PC-3 (cell line): ENCODE measurements around the gene THADA. TPM values are rescaled to one million over a fixed set of nuclear protein-coding genes. Genes with fewer than 3 reads are reported as not detected.

ENCODE experiments used
- ATAC-seq: fragments of 200-7000 bp; cut with Tn5 transposase; 2 replicates; pipeline ENCODE4 v1.9.1; 2020; ENCODE audit warnings: mild to moderate bottlenecking, moderate library complexity
- BruUV-seq: library from RNA; stranded (reverse); fragments of 400-500 nt; replicated peaks from 2 replicates; lab custom pipeline; 2021; lab: Mats Ljungman, UMichigan
- CTCF ChIA-PET: fragments of 300-600 bp; sonication (Branson Sonifier 250); formaldehyde crosslinking; loops from one replicate; lab custom pipeline; 2022; ENCODE audit warnings: antibody characterized with exemption; lab: Charles Lee
- POLR2A ChIA-PET: fragments of 300-600 bp; sonication (Branson Sonifier 250); formaldehyde crosslinking; loops from one replicate; lab custom pipeline; 2022; ENCODE audit warnings: antibody characterized with exemption; ENCODE audit not compliant: unreplicated experiment; lab: Charles Lee
- DNase-seq: peaks from one replicate; pipeline ENCODE4 v3.0.0-alpha.2; 2015
- H2AFZ ChIP-seq: fragments of 300-600 bp; sonication (generic); 2 replicates; pipeline ENCODE4 v1.6.0; 2016; ENCODE audit warnings: antibody characterized with exemption, low read length
- H3F3A ChIP-seq: fragments of 300-600 bp; sonication (generic); one replicate; pipeline ENCODE4 v1.6.0; 2017; ENCODE audit warnings: antibody characterized with exemption, low read length, control low read depth, mild to moderate bottlenecking; ENCODE audit not compliant: unreplicated experiment
- H3K27ac ChIP-seq: fragments of 300-600 bp; sonication (generic); 2 replicates; pipeline ENCODE4 v1.5.1; 2016; ENCODE audit warnings: mild to moderate bottlenecking, low read length
- H3K27me3 ChIP-seq: fragments of 300-600 bp; sonication (generic); 2 replicates; pipeline ENCODE4 v1.6.1; 2016; ENCODE audit warnings: low read length, mixed read lengths
- H3K36me3 ChIP-seq: fragments of 300-600 bp; sonication (generic); 2 replicates; pipeline ENCODE4 v1.6.1; 2016; ENCODE audit warnings: low read depth, mixed run types, low read length, mixed read lengths
- H3K4me1 ChIP-seq: fragments of 300-600 bp; sonication (generic); 2 replicates; pipeline ENCODE4 v1.5.1; 2016; ENCODE audit warnings: low read length; ENCODE audit not compliant: insufficient read depth
- H3K4me2 ChIP-seq: fragments of 300-600 bp; sonication (generic); 2 replicates; pipeline ENCODE4 v1.6.0; 2016; ENCODE audit warnings: low read length
- H3K4me3 ChIP-seq: fragments of 300-600 bp; sonication (generic); 2 replicates; pipeline ENCODE4 v1.5.1; 2016; ENCODE audit warnings: mild to moderate bottlenecking, low read length, mixed read lengths
- H3K79me2 ChIP-seq: fragments of 300-600 bp; sonication (generic); 2 replicates; pipeline ENCODE4 v1.6.1; 2017; ENCODE audit warnings: low read length, mixed read lengths
- H3K9ac ChIP-seq: fragments of 300-600 bp; sonication (generic); 2 replicates; pipeline ENCODE4 v1.6.0; 2016; ENCODE audit warnings: mild to moderate bottlenecking, low read length
- H3K9me2 ChIP-seq: fragments of 300-600 bp; sonication (generic); replicated peaks from 2 replicates; pipeline ENCODE4 v1.6.1; 2016; ENCODE audit warnings: mixed run types, low read length, mixed read lengths
- H3K9me3 ChIP-seq: fragments of 300-600 bp; sonication (generic); 2 replicates; pipeline ENCODE4 v1.6.1; 2016; ENCODE audit warnings: low read length, mixed read lengths
- H4K20me1 ChIP-seq: fragments of 300-600 bp; sonication (generic); 2 replicates; pipeline ENCODE4 v1.6.1; 2016; ENCODE audit warnings: low read length, mixed read lengths
- EZH2 ChIP-seq: fragments of 300-600 bp; sonication (generic); IDR thresholded peaks from one replicate; pipeline ENCODE4 v1.6.1; 2017; ENCODE audit warnings: antibody characterized with exemption, mild to moderate bottlenecking, low read length; ENCODE audit not compliant: unreplicated experiment
- EZH2phosphoT487 ChIP-seq: fragments of 300-600 bp; sonication (generic); IDR thresholded peaks from 2 replicates; pipeline ENCODE4 v1.6.1; 2018; ENCODE audit warnings: mild to moderate bottlenecking, antibody characterized with exemption, low read length, borderline replicate concordance
- intact Hi-C: fragments of 100-400 bp; cut with micrococcal nuclease; formaldehyde crosslinking; loops from 2 replicates; pipeline ENCODE4 v1.9.0; 2023
- total RNA-seq: library from RNA; depleted of rRNA; stranded (reverse); fragments of >200 nt; gene quantifications from 2 replicates; pipeline ENCODE4 v1.2.3, GENCODE V29; 2014
- TF ChIP-seq, protein P1 (sequence below): fragments of 300-600 bp; sonication (generic); conservative IDR thresholded peaks from 2 replicates; pipeline ENCODE4 v1.5.1; 2017; ENCODE audit warnings: antibody characterized with exemption, low read depth, mild to moderate bottlenecking, low read length

The THADA gene
- total RNA-seq, 1 experiment from 2014 or later = 33.6 TPM

DNA sequence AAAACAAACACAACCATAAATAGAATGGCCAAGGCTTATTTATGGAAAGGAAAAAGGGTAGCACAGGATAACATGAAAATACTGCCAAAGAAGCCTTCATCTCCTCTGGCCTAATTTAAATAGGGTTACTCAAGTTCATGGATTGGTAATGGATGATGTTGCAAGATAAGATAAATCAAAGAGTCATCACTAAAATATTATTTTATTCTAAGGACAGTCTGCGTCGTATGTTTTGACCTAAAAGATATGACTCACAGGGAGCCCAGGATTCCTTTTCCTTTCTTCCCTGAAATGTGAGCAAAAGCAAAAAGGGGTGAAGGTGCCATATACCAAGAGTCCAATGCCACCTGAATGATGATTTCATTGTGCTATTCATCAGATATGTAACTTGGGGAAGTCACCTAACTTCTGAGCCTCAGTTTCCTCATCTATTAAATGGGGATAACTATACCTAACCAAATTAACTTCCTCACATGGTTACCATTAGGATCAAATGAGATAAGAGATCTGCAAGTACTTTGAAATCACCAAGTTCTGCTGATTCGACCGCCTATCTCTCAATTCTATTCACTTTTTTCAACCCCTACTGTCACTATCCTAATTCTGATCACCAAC is 137.7 kb downstream of the THADA start:
- Histone ChIP-seq H3K9me3 (no peaks in the 10 kb centered on the region), H3K4me3 (no peak overlapping the region), H2AFZ (no peak overlapping the region), H3K9ac (no peak overlapping the region), H3K4me1 (peaks cover 68% of the 10 kb centered on the region), H3K27me3 (no peaks in the 10 kb centered on the region), H3K79me2 (no peaks in the 10 kb centered on the region), H3K4me2 (peak overlapping the region; percentile 23), H3K27ac (peak overlapping the region; percentile 39), H3K36me3 (no peaks in the 10 kb centered on the region), H4K20me1 (no peaks in the 10 kb centered on the region), H3K9me2 (no peaks in the 10 kb centered on the region), H3F3A (no peaks in the 10 kb centered on the region)
- BruUV-seq = no TSS peak
- ChIA-PET POLR2A (no interaction called here), CTCF (no interaction called here)
- ATAC-seq (no peak), DNase-seq (peak; percentile 72)
- intact Hi-C loops = no loop called here
- TF ChIP-seq, protein P1, sequence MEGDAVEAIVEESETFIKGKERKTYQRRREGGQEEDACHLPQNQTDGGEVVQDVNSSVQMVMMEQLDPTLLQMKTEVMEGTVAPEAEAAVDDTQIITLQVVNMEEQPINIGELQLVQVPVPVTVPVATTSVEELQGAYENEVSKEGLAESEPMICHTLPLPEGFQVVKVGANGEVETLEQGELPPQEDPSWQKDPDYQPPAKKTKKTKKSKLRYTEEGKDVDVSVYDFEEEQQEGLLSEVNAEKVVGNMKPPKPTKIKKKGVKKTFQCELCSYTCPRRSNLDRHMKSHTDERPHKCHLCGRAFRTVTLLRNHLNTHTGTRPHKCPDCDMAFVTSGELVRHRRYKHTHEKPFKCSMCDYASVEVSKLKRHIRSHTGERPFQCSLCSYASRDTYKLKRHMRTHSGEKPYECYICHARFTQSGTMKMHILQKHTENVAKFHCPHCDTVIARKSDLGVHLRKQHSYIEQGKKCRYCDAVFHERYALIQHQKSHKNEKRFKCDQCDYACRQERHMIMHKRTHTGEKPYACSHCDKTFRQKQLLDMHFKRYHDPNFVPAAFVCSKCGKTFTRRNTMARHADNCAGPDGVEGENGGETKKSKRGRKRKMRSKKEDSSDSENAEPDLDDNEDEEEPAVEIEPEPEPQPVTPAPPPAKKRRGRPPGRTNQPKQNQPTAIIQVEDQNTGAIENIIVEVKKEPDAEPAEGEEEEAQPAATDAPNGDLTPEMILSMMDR = no peak
- TF ChIP-seq EZH2phosphoT487 = no peak
- no peak for TF ChIP-seq EZH2

DNA sequence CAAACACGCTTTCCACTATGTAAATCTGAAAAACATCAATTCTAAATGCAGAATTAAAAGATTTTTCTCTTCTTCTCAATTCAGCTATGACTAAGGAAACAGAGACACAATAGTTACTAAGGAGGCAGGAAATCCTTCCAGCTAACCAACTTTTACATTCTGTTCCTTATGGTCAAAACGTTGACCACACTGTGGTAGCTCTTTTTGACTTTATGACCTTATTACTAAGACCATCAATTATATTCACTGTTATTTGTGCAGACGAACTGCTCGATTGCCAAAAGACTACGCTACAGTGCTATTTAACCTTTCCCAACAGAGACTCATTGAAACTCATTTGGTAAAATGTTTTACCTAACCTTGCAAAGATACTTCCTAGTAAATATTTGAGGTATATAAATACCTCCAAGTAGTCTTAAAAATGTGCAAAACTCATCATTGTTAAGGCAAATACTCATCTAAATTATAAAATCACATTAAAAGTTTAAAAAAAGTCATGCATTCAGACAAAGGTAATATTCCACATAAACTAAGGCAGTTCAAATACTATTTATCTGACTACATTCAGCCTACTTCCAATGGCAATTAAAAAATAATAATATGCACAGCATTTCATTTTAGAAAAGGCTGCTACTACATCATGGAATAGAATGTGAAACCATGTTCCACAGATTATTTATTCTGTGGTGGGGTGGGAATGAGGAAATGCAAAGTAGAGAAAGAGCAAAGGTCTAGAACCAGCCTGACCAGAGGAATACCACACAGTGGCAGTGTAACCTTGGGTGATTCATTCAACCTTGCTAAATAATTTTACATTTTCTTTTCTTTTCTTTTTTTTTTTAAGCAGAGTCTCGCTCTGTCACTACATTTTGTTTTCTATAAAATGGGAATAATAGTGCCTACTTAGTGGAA is 139.9 kb downstream of the THADA start:
- H3K9ac ChIP-seq = no peak overlapping the region
- intact Hi-C loops = no loop called here
- no peaks in the 10 kb centered on the region for H3K36me3 ChIP-seq
- ChIA-PET CTCF (no interaction called here), POLR2A (no interaction called here)
- no peak overlapping the region for H3K4me3 ChIP-seq
- DNase-seq = peak; percentile 23
- TF ChIP-seq EZH2phosphoT487 = no peak
- TF ChIP-seq, protein P1 = no peak; the same call in 1 of the 2 replicates
- no peak for TF ChIP-seq EZH2
- peaks cover 65% of the 10 kb centered on the region for H3K4me1 ChIP-seq
- H3K79me2 ChIP-seq = no peaks in the 10 kb centered on the region
- 0 out of 2 replicates have a peak overlapping the region, but pooled peaks have one; percentile 3 for H3K4me2 ChIP-seq
- no peaks in the 10 kb centered on the region for H3K27me3 ChIP-seq
- H3K9me2 ChIP-seq = no peaks in the 10 kb centered on the region
- H4K20me1 ChIP-seq = no peaks in the 10 kb centered on the region
- H3K9me3 ChIP-seq = no peaks in the 10 kb centered on the region
- no peak overlapping the region for H2AFZ ChIP-seq
- no TSS peak for BruUV-seq
- no peaks in the 10 kb centered on the region for H3F3A ChIP-seq
- no peak for ATAC-seq
- no peak overlapping the region for H3K27ac ChIP-seq
